ENCODE data around the gene MT1A.

GRCh38 chr16:56588781-56589140 lies 49.7 kb upstream of the MT1A start:
- no peak for TF ChIP-seq EZH2 (IDR thresholded peaks at IDR 0.05; ENCODE audit: low read depth, low read length, severe bottlenecking)
- TF ChIP-seq POLR2A (IDR thresholded peaks at IDR 0.05; ENCODE audit: control extremely low read depth in 1 of 2, low read depth in 2 of 2, low read length in 2 of 2), result no peak
- TF ChIP-seq ASH2L (IDR thresholded peaks at IDR 0.05; ENCODE audit: low read length), result no peak
- TF ChIP-seq CTCF (IDR thresholded peaks at IDR 0.05; ENCODE audit: control extremely low read depth in 1 of 3, insufficient read depth in 1 of 3, low read depth in 1 of 3, low read length in 3 of 3), result no peak
- TF ChIP-seq EP300 (IDR thresholded peaks at IDR 0.05; ENCODE audit: borderline replicate concordance in 1 of 2, low read depth in 2 of 2, low read length in 2 of 2), result no peak
- no peak for TF ChIP-seq POLR2AphosphoS5 (IDR thresholded peaks at IDR 0.05; ENCODE audit: low read depth, low read length)
- no peak for TF ChIP-seq SUZ12 (IDR thresholded peaks at IDR 0.05; ENCODE audit: low read length)
- TF ChIP-seq MAFK (IDR thresholded peaks at IDR 0.05; ENCODE audit: low read depth, low read length), result no peak
- TF ChIP-seq ATF2 (IDR thresholded peaks at IDR 0.05; ENCODE audit: low read length), result no peak
- no peak for TF ChIP-seq E2F6 (IDR thresholded peaks at IDR 0.05)

Data from H1 (cell line).